GM12878 (cell line): ENCODE results near the gene UBE2E1.

Source experiments
- CTCF ChIP-seq, 3 experiments: IDR thresholded peaks in 2 of 3; conservative IDR thresholded peaks in 1 of 3; 2 replicates each; pipeline ENCODE4 v1.5.1; 2011; ENCODE audit warnings: low read depth in 3 of 3, low read length in 3 of 3, mild to moderate bottlenecking in 3 of 3, control low read depth in 2 of 3, moderate library complexity in 2 of 3, inconsistent platforms in 1 of 3, mixed read lengths in 1 of 3; ENCODE audit not compliant: control insufficient read depth in 2 of 3, insufficient read depth in 1 of 3; ENCODE audit errors: extremely low read depth in 1 of 3
- NRF1 ChIP-seq: conservative IDR thresholded peaks from 2 replicates; pipeline ENCODE4 v1.6.1; 2011; ENCODE audit warnings: mild to moderate bottlenecking, low read depth, low read length, improper control_type of control experiment
- POLR2A ChIP-seq: IDR thresholded peaks from 2 replicates; pipeline ENCODE4 v1.6.1; 2011; ENCODE audit warnings: low read depth, mild to moderate bottlenecking, low read length
- RAD21 ChIP-seq: IDR thresholded peaks from 2 replicates; pipeline ENCODE4 v1.6.1; 2011; ENCODE audit warnings: mild to moderate bottlenecking, low read depth, low read length, moderate library complexity; ENCODE audit not compliant: insufficient read depth

- TF ChIP-seq POLR2A (no peak), CTCF (IDR thresholded peaks at IDR 0.05 in 2 of 3, conservative IDR thresholded peaks at IDR 0.05 in 1 of 3; ENCODE audit: control insufficient read depth in 2 of 3, extremely low read depth in 1 of 3, insufficient read depth in 1 of 3, low read depth in 3 of 3, low read length in 3 of 3) (no peak), NRF1 (no peak), RAD21 (no peak)
Measured at GRCh38 chr3:23797491-23797890, 8.3 kb upstream of the UBE2E1 start.
